GM12874 (cell line): ENCODE data around the gene STARD5.

ENCODE experiments used
- TF ChIP-seq, protein P1 (sequence below): IDR thresholded peaks from 2 replicates; pipeline ENCODE4 v1.5.1; 2011; ENCODE audit warnings: low read depth, mild to moderate bottlenecking, control low read depth, low read length, moderate library complexity; ENCODE audit not compliant: insufficient read depth

Gene STARD5

GRCh38 chr15:81301385-81301784, 22.6 kb downstream of the STARD5 start:
- TF ChIP-seq, protein P1, sequence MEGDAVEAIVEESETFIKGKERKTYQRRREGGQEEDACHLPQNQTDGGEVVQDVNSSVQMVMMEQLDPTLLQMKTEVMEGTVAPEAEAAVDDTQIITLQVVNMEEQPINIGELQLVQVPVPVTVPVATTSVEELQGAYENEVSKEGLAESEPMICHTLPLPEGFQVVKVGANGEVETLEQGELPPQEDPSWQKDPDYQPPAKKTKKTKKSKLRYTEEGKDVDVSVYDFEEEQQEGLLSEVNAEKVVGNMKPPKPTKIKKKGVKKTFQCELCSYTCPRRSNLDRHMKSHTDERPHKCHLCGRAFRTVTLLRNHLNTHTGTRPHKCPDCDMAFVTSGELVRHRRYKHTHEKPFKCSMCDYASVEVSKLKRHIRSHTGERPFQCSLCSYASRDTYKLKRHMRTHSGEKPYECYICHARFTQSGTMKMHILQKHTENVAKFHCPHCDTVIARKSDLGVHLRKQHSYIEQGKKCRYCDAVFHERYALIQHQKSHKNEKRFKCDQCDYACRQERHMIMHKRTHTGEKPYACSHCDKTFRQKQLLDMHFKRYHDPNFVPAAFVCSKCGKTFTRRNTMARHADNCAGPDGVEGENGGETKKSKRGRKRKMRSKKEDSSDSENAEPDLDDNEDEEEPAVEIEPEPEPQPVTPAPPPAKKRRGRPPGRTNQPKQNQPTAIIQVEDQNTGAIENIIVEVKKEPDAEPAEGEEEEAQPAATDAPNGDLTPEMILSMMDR: no peak

DNA sequence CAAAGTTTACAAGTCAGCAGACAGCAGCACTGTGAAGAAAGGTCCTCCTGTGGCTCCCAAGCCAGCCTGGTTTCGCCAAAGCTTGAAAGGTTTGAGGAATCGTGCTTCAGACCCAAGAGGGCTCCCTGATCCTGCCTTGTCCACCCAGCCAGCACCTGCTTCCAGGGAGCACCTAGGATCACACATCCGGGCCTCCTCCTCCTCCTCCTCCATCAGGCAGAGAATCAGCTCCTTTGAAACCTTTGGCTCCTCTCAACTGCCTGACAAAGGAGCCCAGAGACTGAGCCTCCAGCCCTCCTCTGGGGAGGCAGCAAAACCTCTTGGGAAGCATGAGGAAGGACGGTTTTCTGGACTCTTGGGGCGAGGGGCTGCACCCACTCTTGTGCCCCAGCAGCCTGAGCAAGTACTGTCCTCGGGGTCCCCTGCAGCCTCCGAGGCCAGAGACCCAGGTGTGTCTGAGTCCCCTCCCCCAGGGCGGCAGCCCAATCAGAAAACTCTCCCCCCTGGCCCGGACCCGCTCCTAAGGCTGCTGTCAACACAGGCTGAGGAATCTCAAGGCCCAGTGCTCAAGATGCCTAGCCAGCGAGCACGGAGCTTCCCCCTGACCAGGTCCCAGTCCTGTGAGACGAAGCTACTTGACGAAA, 24.2 kb downstream of the STARD5 start:
- TF ChIP-seq, protein P1: no peak

DNA sequence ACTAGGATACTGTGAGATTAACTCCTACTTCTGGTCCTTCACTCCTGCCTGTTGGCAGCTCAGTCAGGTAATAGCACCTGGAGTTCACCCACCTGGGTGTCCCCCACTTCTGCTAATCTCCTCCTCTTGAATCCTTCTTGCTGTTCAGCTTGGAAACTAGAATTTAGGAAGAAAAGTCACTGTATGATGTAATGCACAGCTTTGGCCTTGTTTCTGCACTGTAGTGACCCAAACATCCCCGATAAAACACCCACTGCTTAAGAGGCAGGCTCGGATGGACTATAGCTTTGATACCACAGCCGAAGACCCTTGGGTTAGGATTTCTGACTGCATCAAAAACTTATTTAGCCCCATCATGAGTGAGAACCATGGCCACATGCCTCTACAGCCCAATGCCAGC, 24.8 kb downstream of the STARD5 start:
- TF ChIP-seq, protein P1: no peak

GRCh38 chr15:81298611-81299010, 25.3 kb downstream of the STARD5 start:
- TF ChIP-seq, protein P1: no peak

GRCh38 chr15:81297603-81298575, 26.1 kb downstream of the STARD5 start:
- TF ChIP-seq, protein P1: no peak

DNA sequence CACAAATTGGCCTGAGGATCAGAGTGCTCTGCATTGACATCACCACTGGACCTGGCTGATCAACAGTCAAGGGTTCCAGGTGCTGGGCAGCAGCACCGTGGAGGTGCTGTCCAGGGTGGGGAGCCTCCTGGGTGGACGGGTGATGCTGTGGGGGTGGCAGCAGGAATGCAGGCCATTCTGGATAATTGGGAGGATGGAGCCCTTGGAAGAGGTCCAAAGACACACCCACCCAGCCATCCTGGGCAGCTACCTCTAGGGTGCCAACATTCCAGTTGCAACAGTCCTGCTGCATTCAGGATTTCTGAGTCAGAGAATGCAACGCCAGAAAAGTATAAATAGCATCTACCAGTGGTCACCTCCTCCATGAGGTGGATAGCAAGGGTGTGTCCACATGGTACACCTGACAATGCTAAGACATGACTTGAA, 26.8 kb downstream of the STARD5 start:
- TF ChIP-seq, protein P1: no peak

- TF ChIP-seq, protein P1: no peak
These were observed 27.3 kb downstream of the STARD5 start for GRCh38 chr15:81296673-81297072.
